ENCODE results near the gene MIGA2. TPM values are rescaled to one million over a fixed set of nuclear protein-coding genes. Genes with fewer than 3 reads are reported as not detected.

MIGA2 gene
- total and polyA plus RNA-seq, 2 experiments from 2014 or later, result 19.3 to 47.8 TPM

- TF ChIP-seq NANOG (IDR thresholded peaks at IDR 0.05; ENCODE audit: borderline replicate concordance) (no peak), REST (IDR thresholded peaks at IDR 0.05; ENCODE audit: unreplicated experiment) (no peak)
Observed at GRCh38 chr9:129008986-129009583, 27.3 kb upstream of the MIGA2 start (continued).

DNA sequence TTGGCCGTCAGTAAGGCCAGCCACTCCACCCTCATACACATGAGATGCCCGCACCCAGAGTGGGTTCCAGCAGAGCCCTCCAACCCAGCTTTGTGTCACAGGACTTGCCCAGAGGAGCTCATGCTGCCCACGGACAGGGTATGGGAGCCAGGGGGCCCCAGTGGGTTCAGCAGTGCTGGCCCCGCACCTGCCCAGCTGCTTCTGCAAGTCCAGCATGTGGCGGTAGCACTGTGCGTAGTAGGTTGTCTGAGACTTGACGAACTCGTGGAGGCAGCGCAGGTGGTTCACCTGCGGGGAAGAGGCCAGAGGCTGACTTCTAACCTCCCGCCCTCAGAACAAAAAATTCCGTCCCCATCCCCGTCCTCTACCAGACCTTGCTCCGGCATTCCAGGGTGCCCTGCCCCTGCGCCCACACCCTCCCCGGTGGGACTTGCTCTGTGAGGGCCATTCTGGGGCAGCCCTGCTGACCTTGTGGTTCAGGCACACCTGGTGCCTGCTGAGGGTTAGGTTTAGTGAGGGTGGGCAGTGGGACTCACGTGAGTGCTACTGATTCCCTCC is 26.8 kb upstream of the MIGA2 start:
- peaks cover 44% of the 10 kb centered on the region for H3K36me3 Mint-ChIP-seq (ENCODE audit: low read depth)
- H2AFZ ChIP-seq, result no peak overlapping the region
- no peaks in the 10 kb centered on the region for H3K4me1 ChIP-seq (ENCODE audit: insufficient read depth)
- ATAC-seq (no peak), DNase-seq (ENCODE audit: low spot score) (no peak)
- H3K36me3 ChIP-seq (ENCODE audit: insufficient read depth), result peaks cover 6% of the 10 kb centered on the region; the same call in 1 of the 2 replicates
- no peaks in the 10 kb centered on the region for H3K9me3 Mint-ChIP-seq
- no peaks in the 10 kb centered on the region for H3K9me2 ChIP-seq (ENCODE audit: insufficient read depth)
- no peaks in the 10 kb centered on the region for H3K79me2 ChIP-seq (replicated peaks; ENCODE audit: insufficient read depth)
- H4K20me1 ChIP-seq (replicated peaks; ENCODE audit: insufficient read depth), result 0 out of 2 replicates have a peak, but pooled peaks cover 6% of the 10 kb centered on the region
- H3K27me3 Mint-ChIP-seq (ENCODE audit: insufficient read depth, low read depth, poor library complexity), result peaks cover 11% of the 10 kb centered on the region
- H3K27me3 ChIP-seq (ENCODE audit: insufficient read depth), result no peaks in the 10 kb centered on the region
- no peak overlapping the region for H3K27ac ChIP-seq (ENCODE audit: low read depth)
- H3F3A ChIP-seq (replicated peaks; ENCODE audit: low read depth), result peaks cover 16% of the 10 kb centered on the region; the same call in 1 of the 2 replicates
- peaks cover 5% of the 10 kb centered on the region; the same call in 1 of the 3 replicates for H3K4me1 Mint-ChIP-seq
- no peak overlapping the region for H3K4me3 ChIP-seq
- no peak overlapping the region for H3K27ac Mint-ChIP-seq
- no peak overlapping the region for H3K4me2 ChIP-seq
- no peak overlapping the region for H3K4me3 Mint-ChIP-seq
- no peak for TF ChIP-seq REST (IDR thresholded peaks at IDR 0.05; ENCODE audit: unreplicated experiment)
- TF ChIP-seq ZNF114 (CRISPR knock-in tag; IDR thresholded peaks at IDR 0.05), result no peak
- TF ChIP-seq, protein P1, sequence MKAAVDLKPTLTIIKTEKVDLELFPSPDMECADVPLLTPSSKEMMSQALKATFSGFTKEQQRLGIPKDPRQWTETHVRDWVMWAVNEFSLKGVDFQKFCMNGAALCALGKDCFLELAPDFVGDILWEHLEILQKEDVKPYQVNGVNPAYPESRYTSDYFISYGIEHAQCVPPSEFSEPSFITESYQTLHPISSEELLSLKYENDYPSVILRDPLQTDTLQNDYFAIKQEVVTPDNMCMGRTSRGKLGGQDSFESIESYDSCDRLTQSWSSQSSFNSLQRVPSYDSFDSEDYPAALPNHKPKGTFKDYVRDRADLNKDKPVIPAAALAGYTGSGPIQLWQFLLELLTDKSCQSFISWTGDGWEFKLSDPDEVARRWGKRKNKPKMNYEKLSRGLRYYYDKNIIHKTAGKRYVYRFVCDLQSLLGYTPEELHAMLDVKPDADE (IDR thresholded peaks at IDR 0.05), result no peak
- TF ChIP-seq JUNB (IDR thresholded peaks at IDR 0.05; ENCODE audit: unreplicated experiment), result no peak
- TF ChIP-seq NANOG (IDR thresholded peaks at IDR 0.05; ENCODE audit: borderline replicate concordance), result no peak
- no peak for TF ChIP-seq POLR2AphosphoS5 (IDR thresholded peaks at IDR 0.05; ENCODE audit: low read depth)
- no peak for TF ChIP-seq ZNF331 (CRISPR knock-in tag; IDR thresholded peaks at IDR 0.05; ENCODE audit: low read depth)
- TF ChIP-seq EZH2phosphoT487 (IDR thresholded peaks at IDR 0.05; ENCODE audit: unreplicated experiment), result no peak
- TF ChIP-seq EZH2 (IDR thresholded peaks at IDR 0.05; ENCODE audit: low read depth, unreplicated experiment), result no peak
- no peak for TF ChIP-seq CREB1 (CRISPR knock-in tag; IDR thresholded peaks at IDR 0.05; ENCODE audit: low read depth)
